Thoracic aorta (tissue), 2 donors: Measurements from ENCODE around the gene MTPN. TPM values are rescaled to one million over a fixed set of nuclear protein-coding genes. Genes with fewer than 3 reads are reported as not detected.

ENCODE experiments used
- ATAC-seq: fragments of 150-250 bp; one replicate; pipeline ENCODE4 v1.8.0; 2017; ENCODE audit warnings: low read depth; ENCODE audit not compliant: insufficient number of reproducible peaks, low FRiP score
- DNase-seq: peaks from one replicate; pipeline ENCODE4 v3.0.0-alpha.2; 2020; ENCODE audit warnings: low spot score
- H3K27ac ChIP-seq, 2 donors: fragments of 200-600 bp; sonication (generic); 1 replicate in 1 of 2; 2 replicates in 1 of 2; pipeline ENCODE4 v1.5.1; 2016; ENCODE audit warnings: mild to moderate bottlenecking in 2 of 2, moderate library complexity in 2 of 2
- H3K27me3 ChIP-seq: fragments of 200-600 bp; sonication (generic); replicated peaks from 2 replicates; pipeline ENCODE4 v1.6.0; 2016; ENCODE audit warnings: mild to moderate bottlenecking; ENCODE audit not compliant: insufficient read depth
- H3K36me3 ChIP-seq: fragments of 200-600 bp; sonication (generic); one replicate; pipeline ENCODE4 v1.5.1; 2016
- H3K4me1 ChIP-seq, 2 donors: fragments of 200-600 bp; sonication (generic); 1 replicate in 1 of 2; 2 replicates in 1 of 2; pipeline versions ENCODE4 v1.5.1 to v1.6.0; 2016; ENCODE audit warnings: low read depth in 2 of 2, mild to moderate bottlenecking in 1 of 2; ENCODE audit not compliant: control insufficient read depth in 1 of 2
- H3K4me3 ChIP-seq: fragments of 200-600 bp; sonication (generic); 2 replicates; pipeline ENCODE4 v1.5.1; 2016; ENCODE audit warnings: mild to moderate bottlenecking
- H3K9me3 ChIP-seq: fragments of 200-600 bp; sonication (generic); 2 replicates; pipeline ENCODE4 v1.5.1; 2016
- CTCF ChIP-seq: fragments of 200-600 bp; sonication (generic); IDR thresholded peaks from one replicate; pipeline ENCODE4 v1.5.1; 2019; ENCODE audit warnings: antibody characterized with exemption
- total RNA-seq, 2 donors: library from RNA; depleted of rRNA; stranded (reverse); fragments of >200 nt; gene quantifications; one replicate each; pipeline versions ENCODE4 v1.1.0 to v1.2.3, GENCODE V29; 2016

The MTPN gene
- total RNA-seq, 2 donors from 2014 or later = 87.2 to 95.0 TPM

DNA sequence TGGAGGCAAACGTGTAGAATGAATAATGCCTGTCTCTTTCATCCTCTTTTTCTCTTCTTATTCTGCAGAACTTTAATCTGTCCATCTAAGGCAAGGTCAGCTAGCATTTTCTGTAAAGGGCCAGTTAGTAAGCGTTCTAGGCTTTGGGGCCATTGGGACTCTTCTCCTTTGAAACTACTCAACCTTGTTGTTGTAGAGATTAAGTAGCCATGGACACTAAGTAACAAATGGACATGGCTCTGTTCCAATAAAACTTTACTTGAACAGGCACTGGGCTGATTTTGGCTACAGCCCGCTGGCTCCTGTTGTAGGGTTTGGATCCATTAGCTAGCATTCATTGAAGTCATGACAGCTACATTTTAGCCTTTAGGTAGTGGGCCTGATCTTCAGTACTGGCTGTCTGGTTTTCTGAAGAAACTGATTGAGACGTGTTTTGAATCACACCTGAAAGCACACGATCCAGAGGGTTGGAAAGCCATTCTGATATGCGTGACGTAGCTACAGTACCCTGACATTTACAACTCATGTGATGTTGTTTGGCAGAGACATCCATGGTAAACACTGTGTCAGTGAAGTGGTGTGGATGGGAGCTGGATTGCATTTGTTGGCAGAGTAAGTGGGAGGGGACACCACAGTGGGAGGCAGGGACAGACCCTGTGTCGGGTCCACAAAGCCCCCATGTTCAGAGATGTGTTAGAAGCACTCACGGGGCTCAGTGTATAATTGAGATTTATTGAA, 92.5 kb downstream of the MTPN start:
- ATAC-seq = no peak
- no peak overlapping the region for H3K27ac ChIP-seq
- H3K36me3 ChIP-seq = no peaks in the 10 kb centered on the region
- H3K4me1 ChIP-seq = no peaks in the 10 kb centered on the region
- TF ChIP-seq CTCF = no peak
- no peak for DNase-seq
- H3K27me3 ChIP-seq = no peaks in the 10 kb centered on the region
- H3K4me3 ChIP-seq = no peak overlapping the region
- H3K9me3 ChIP-seq = no peaks in the 10 kb centered on the region

GRCh38 chr7:135879233-135879632, 97.9 kb downstream of the MTPN start:
- no peak for DNase-seq

GRCh38 chr7:135878284-135878683, 98.9 kb downstream of the MTPN start:
- ATAC-seq (no peak), DNase-seq (no peak)
- no peak overlapping the region for H3K27ac ChIP-seq
- TF ChIP-seq CTCF = no peak
- H3K4me3 ChIP-seq = no peak overlapping the region
- no peaks in the 10 kb centered on the region for H3K9me3 ChIP-seq
- H3K4me1 ChIP-seq = no peaks in the 10 kb centered on the region
- H3K36me3 ChIP-seq = no peaks in the 10 kb centered on the region
- H3K27me3 ChIP-seq = no peaks in the 10 kb centered on the region

More at GRCh38 chr7:135879233-135879632, 97.9 kb downstream of the MTPN start:
- no peak overlapping the region for H3K27ac ChIP-seq
- ATAC-seq = no peak
- no peak overlapping the region for H3K4me3 ChIP-seq
- H3K27me3 ChIP-seq = no peaks in the 10 kb centered on the region
- H3K9me3 ChIP-seq = no peaks in the 10 kb centered on the region
- H3K4me1 ChIP-seq = no peaks in the 10 kb centered on the region
- H3K36me3 ChIP-seq = no peaks in the 10 kb centered on the region
- TF ChIP-seq CTCF = no peak

DNA sequence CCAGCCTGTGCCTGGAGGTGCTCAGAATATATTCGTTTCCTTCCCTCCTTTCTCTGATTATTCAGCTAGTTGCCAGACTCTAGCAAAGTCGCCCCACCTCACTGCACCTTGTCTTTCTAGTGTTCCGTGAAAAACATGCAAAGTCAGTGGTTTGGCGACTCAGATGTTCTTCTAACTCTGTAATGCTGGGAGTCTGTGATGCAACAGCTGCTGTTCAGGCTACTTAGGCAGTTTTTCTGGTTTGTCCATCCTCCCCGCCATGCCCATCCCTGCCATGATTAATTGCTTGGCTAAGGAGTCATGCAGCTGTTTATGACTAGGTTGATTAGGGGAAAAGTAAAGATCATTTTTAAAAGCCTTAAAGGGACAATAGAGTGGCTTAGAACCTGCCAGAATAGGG, 99.4 kb downstream of the MTPN start:
- H3K4me3 ChIP-seq = no peak overlapping the region
- no peaks in the 10 kb centered on the region for H3K4me1 ChIP-seq
- H3K27me3 ChIP-seq = no peaks in the 10 kb centered on the region
- H3K27ac ChIP-seq = no peak overlapping the region
- ATAC-seq = no peak
- no peak for DNase-seq
- no peaks in the 10 kb centered on the region for H3K36me3 ChIP-seq
- TF ChIP-seq CTCF = no peak
- no peaks in the 10 kb centered on the region for H3K9me3 ChIP-seq

Other genes starting within 250 kb of the MTPN start
- 1 to 10 TPM; 2.0 to 2.1 TPM for gene SLC13A4, start 249.2 kb downstream of the MTPN start, total RNA-seq
- gene FAM180A, start 228.5 kb downstream of the MTPN start, total RNA-seq = 100 to 1,000 TPM in 1 of 2 donors, 10 to 100 TPM in 1; 79.1 to 133 TPM